ENCODE data around the gene NOTCH2. TPM values are rescaled to one million over a fixed set of nuclear protein-coding genes. Genes with fewer than 3 reads are reported as not detected.

NOTCH2 gene
- total RNA-seq, 1 experiment from 2014 or later: 55.7 TPM

- intact Hi-C loops (cut with micrococcal nuclease; ENCODE audit: unreplicated experiment): no loop called here
- no peak for TF ChIP-seq EZH2 (IDR thresholded peaks at IDR 0.05; ENCODE audit: borderline replicate concordance, low read depth, low read length, poor library complexity, severe bottlenecking)
- TF ChIP-seq CTCF (conservative IDR thresholded peaks at IDR 0.05; ENCODE audit: low read depth, low read length): no peak
These were observed 100.9 kb downstream of the NOTCH2 start for GRCh38 chr1:119968601-119969000.

GRCh38 chr1:119968068-119968492 lies 101.4 kb downstream of the NOTCH2 start:
- H3K27me3 ChIP-seq (replicated peaks; ENCODE audit: insufficient read depth, low read depth, low read length, poor library complexity): no peaks in the 10 kb centered on the region
- no peak overlapping the region for H3K27ac ChIP-seq (ENCODE audit: low read depth, low read length, poor library complexity, severe bottlenecking)
- no peaks in the 10 kb centered on the region for H3K9me3 ChIP-seq (ENCODE audit: low read depth, low read length, poor library complexity, severe bottlenecking)
- BruUV-seq (replicated peaks): no TSS peak
- no peak overlapping the region for H3K4me3 ChIP-seq (ENCODE audit: low read depth, low read length, poor library complexity, severe bottlenecking)
- ChIA-PET CTCF (no interaction called here), POLR2A (ENCODE audit: low non-redundant PET) (no interaction called here)
- H3K36me3 ChIP-seq (ENCODE audit: insufficient read depth, low read length, poor library complexity, severe bottlenecking): peaks cover 30% of the 10 kb centered on the region
- TF ChIP-seq CTCF (conservative IDR thresholded peaks at IDR 0.05; ENCODE audit: low read depth, low read length) (peak; percentile 89), EZH2 (IDR thresholded peaks at IDR 0.05; ENCODE audit: borderline replicate concordance, low read depth, low read length, poor library complexity, severe bottlenecking) (no peak)
- peaks cover 13% of the 10 kb centered on the region for H3K4me1 ChIP-seq (ENCODE audit: insufficient read depth, low read length, poor library complexity, severe bottlenecking)
- DNase-seq (ENCODE audit: low spot score): peak; percentile 75
- intact Hi-C loops (cut with micrococcal nuclease; ENCODE audit: unreplicated experiment): no loop called here

More at GRCh38 chr1:119968601-119969000, 100.9 kb downstream of the NOTCH2 start:
- Histone ChIP-seq H3K4me1 (ENCODE audit: insufficient read depth, low read length, poor library complexity, severe bottlenecking) (peaks cover 13% of the 10 kb centered on the region), H3K36me3 (ENCODE audit: insufficient read depth, low read length, poor library complexity, severe bottlenecking) (peaks cover 25% of the 10 kb centered on the region), H3K27ac (ENCODE audit: low read depth, low read length, poor library complexity, severe bottlenecking) (no peak overlapping the region), H3K4me3 (ENCODE audit: low read depth, low read length, poor library complexity, severe bottlenecking) (no peak overlapping the region), H3K9me3 (ENCODE audit: low read depth, low read length, poor library complexity, severe bottlenecking) (no peaks in the 10 kb centered on the region), H3K27me3 (replicated peaks; ENCODE audit: insufficient read depth, low read depth, low read length, poor library complexity) (no peaks in the 10 kb centered on the region)
- ChIA-PET POLR2A (ENCODE audit: low non-redundant PET) (no interaction called here), CTCF (no interaction called here)
- BruUV-seq (replicated peaks): no TSS peak
- DNase-seq (ENCODE audit: low spot score): no peak

GRCh38 chr1:119966681-119967080 lies 102.8 kb downstream of the NOTCH2 start:
- peaks cover 13% of the 10 kb centered on the region for H3K4me1 ChIP-seq (ENCODE audit: insufficient read depth, low read length, poor library complexity, severe bottlenecking)
- intact Hi-C loops (cut with micrococcal nuclease; ENCODE audit: unreplicated experiment): no loop called here
- no TSS peak for BruUV-seq (replicated peaks)
- H3K27ac ChIP-seq (ENCODE audit: low read depth, low read length, poor library complexity, severe bottlenecking): no peak overlapping the region
- DNase-seq (ENCODE audit: low spot score): no peak
- no peak for TF ChIP-seq EZH2 (IDR thresholded peaks at IDR 0.05; ENCODE audit: borderline replicate concordance, low read depth, low read length, poor library complexity, severe bottlenecking)
- TF ChIP-seq CTCF (conservative IDR thresholded peaks at IDR 0.05; ENCODE audit: low read depth, low read length): no peak
- H3K4me3 ChIP-seq (ENCODE audit: low read depth, low read length, poor library complexity, severe bottlenecking): no peak overlapping the region
- no peaks in the 10 kb centered on the region for H3K9me3 ChIP-seq (ENCODE audit: low read depth, low read length, poor library complexity, severe bottlenecking)
- POLR2A ChIA-PET (ENCODE audit: low non-redundant PET): no interaction called here
- H3K36me3 ChIP-seq (ENCODE audit: insufficient read depth, low read length, poor library complexity, severe bottlenecking): peaks cover 33% of the 10 kb centered on the region
- CTCF ChIA-PET: no interaction called here
- H3K27me3 ChIP-seq (replicated peaks; ENCODE audit: insufficient read depth, low read depth, low read length, poor library complexity): no peaks in the 10 kb centered on the region
